DOHH2 (cell line): ENCODE data around the gene TIMM17B.

Source experiments
- H3F3A ChIP-seq: fragments of 200-600 bp; sonication (generic), shearing (Covaris generic); 2 replicates; pipeline ENCODE4 v1.6.0; 2016; ENCODE audit warnings: antibody characterized with exemption, mild to moderate bottlenecking; ENCODE audit not compliant: control insufficient read depth, insufficient read depth
- H3K27ac ChIP-seq: fragments of 200-600 bp; sonication (generic); 2 replicates; pipeline ENCODE4 v1.5.1; 2014; ENCODE audit warnings: low read depth, mild to moderate bottlenecking, low read length, moderate library complexity
- H3K27me3 ChIP-seq: fragments of 200-600 bp; sonication (generic); 2 replicates; pipeline ENCODE4 v1.6.1; 2014; ENCODE audit warnings: mild to moderate bottlenecking, low read length, mixed read lengths; ENCODE audit not compliant: control insufficient read depth
- H3K36me3 ChIP-seq: fragments of 200-600 bp; sonication (generic); 2 replicates; pipeline ENCODE4 v1.6.1; 2014; ENCODE audit warnings: mild to moderate bottlenecking, low read length, moderate library complexity, mixed read lengths; ENCODE audit not compliant: control insufficient read depth
- H3K4me1 ChIP-seq: fragments of 200-600 bp; sonication (generic); 2 replicates; pipeline ENCODE4 v1.6.1; 2014; ENCODE audit warnings: mild to moderate bottlenecking, low read length, mixed read lengths; ENCODE audit not compliant: control insufficient read depth
- H3K4me2 ChIP-seq: fragments of 200-600 bp; sonication (generic); 2 replicates; pipeline ENCODE4 v1.6.0; 2014; ENCODE audit warnings: mild to moderate bottlenecking, low read length, moderate library complexity
- H3K4me3 ChIP-seq: fragments of 200-600 bp; sonication (generic); 2 replicates; pipeline ENCODE4 v1.5.1; 2014; ENCODE audit warnings: mild to moderate bottlenecking, low read length, mixed read lengths
- H3K79me2 ChIP-seq: fragments of 200-600 bp; sonication (generic); 2 replicates; pipeline ENCODE4 v1.6.1; 2014; ENCODE audit warnings: mild to moderate bottlenecking, low read length, mixed read lengths; ENCODE audit not compliant: control insufficient read depth
- H3K9me2 ChIP-seq: fragments of 200-600 bp; sonication (generic); replicated peaks from 2 replicates; pipeline ENCODE4 v1.6.1; 2014; ENCODE audit warnings: mild to moderate bottlenecking, low read length, mixed read lengths; ENCODE audit not compliant: control insufficient read depth
- H3K9me3 ChIP-seq: fragments of 200-600 bp; sonication (generic); 2 replicates; pipeline ENCODE4 v1.6.1; 2014; ENCODE audit warnings: antibody characterized with exemption, low read length, mixed read lengths; ENCODE audit not compliant: control insufficient read depth, insufficient read depth
- H4K20me1 ChIP-seq: fragments of 200-600 bp; sonication (generic); 2 replicates; pipeline ENCODE4 v1.6.0; 2014; ENCODE audit warnings: low read depth, mild to moderate bottlenecking, antibody characterized with exemption, low read length, moderate library complexity; ENCODE audit not compliant: control insufficient read depth, insufficient read depth
- CTCF ChIP-seq: fragments of 200-600 bp; sonication (generic); IDR thresholded peaks from one replicate; pipeline ENCODE4 v1.5.1; 2014; ENCODE audit warnings: antibody characterized with exemption, mild to moderate bottlenecking, low read depth, low read length; ENCODE audit not compliant: poor library complexity, severe bottlenecking
- EZH2phosphoT487 ChIP-seq: fragments of 200-600 bp; sonication (generic); IDR thresholded peaks from 2 replicates; pipeline ENCODE4 v1.6.1; 2017; ENCODE audit warnings: borderline replicate concordance, mild to moderate bottlenecking, antibody characterized with exemption, low read length, moderate library complexity, mixed read lengths

Gene TIMM17B

GRCh38 chrX:48913605-48914366 is 16.2 kb upstream of the TIMM17B start:
- H3K9me2 ChIP-seq, result no peaks in the 10 kb centered on the region
- TF ChIP-seq EZH2phosphoT487, result no peak
- TF ChIP-seq CTCF, result no peak
- no peak overlapping the region for H3K4me3 ChIP-seq
- H3F3A ChIP-seq, result 0 out of 2 replicates have a peak, but pooled peaks cover 13% of the 10 kb centered on the region
- no peaks in the 10 kb centered on the region for H3K9me3 ChIP-seq
- H4K20me1 ChIP-seq, result peaks cover 13% of the 10 kb centered on the region; the same call in 1 of the 2 replicates
- peaks cover 61% of the 10 kb centered on the region for H3K79me2 ChIP-seq
- no peaks in the 10 kb centered on the region for H3K27me3 ChIP-seq
- peaks cover 51% of the 10 kb centered on the region for H3K36me3 ChIP-seq
- H3K4me2 ChIP-seq, result no peak overlapping the region
- H3K4me1 ChIP-seq, result peaks cover 22% of the 10 kb centered on the region
- no peak overlapping the region for H3K27ac ChIP-seq

- peak within 1 kb of the TSS; percentile 81 for H3K4me2 ChIP-seq
- no peaks in the 10 kb centered on the region for H3K9me3 ChIP-seq
- peaks cover 18% of the 10 kb centered on the region for H3K4me1 ChIP-seq
- peak within 1 kb of the TSS; percentile 47 for H3K27ac ChIP-seq
- peaks cover 40% of the 10 kb centered on the region for H3K79me2 ChIP-seq
- no peaks in the 10 kb centered on the region for H3K27me3 ChIP-seq
- H3K36me3 ChIP-seq, result peaks cover 36% of the 10 kb centered on the region
- H3K4me3 ChIP-seq, result peak within 1 kb of the TSS; percentile 92
- TF ChIP-seq CTCF (no peak), EZH2phosphoT487 (no peak)
- peaks cover 13% of the 10 kb centered on the region; the same call in 1 of the 2 replicates for H4K20me1 ChIP-seq
- H3F3A ChIP-seq, result 0 out of 2 replicates have a peak, but pooled peaks cover 13% of the 10 kb centered on the region
- H3K9me2 ChIP-seq, result no peaks in the 10 kb centered on the region
These were observed 14.0 kb upstream of the TIMM17B start, which contains the start of gene SLC35A2 for GRCh38 chrX:48911412-48912182. Gene SLC35A2, minus strand, starts transcription at chrX:48911646. Its CDS starts 10 bp downstream, at chrX:48911636.

- no peaks in the 10 kb centered on the region for H3K9me3 ChIP-seq
These were observed 13.4 kb upstream of the TIMM17B start for GRCh38 chrX:48910926-48911411.

More at GRCh38 chrX:48910926-48911411, 13.4 kb upstream of the TIMM17B start:
- Histone ChIP-seq H3K27me3 (no peaks in the 10 kb centered on the region), H3K27ac (peak overlapping the region; percentile 47; the same call in 1 of the 2 replicates), H3K4me2 (peak overlapping the region; percentile 81), H4K20me1 (peaks cover 9% of the 10 kb centered on the region; the same call in 1 of the 2 replicates), H3K4me3 (peak overlapping the region; percentile 92), H3F3A (0 out of 2 replicates have a peak, but pooled peaks cover 13% of the 10 kb centered on the region), H3K36me3 (peaks cover 34% of the 10 kb centered on the region), H3K4me1 (peaks cover 17% of the 10 kb centered on the region), H3K9me2 (no peaks in the 10 kb centered on the region), H3K79me2 (peaks cover 34% of the 10 kb centered on the region)
- no peak for TF ChIP-seq EZH2phosphoT487
- no peak for TF ChIP-seq CTCF
